22Rv1 (cell line): ENCODE data around the gene AP2A2.

Source experiments
- CTCF ChIP-seq: fragments of 450-650 bp; IDR thresholded peaks from 2 replicates; pipeline ENCODE4 v1.5.1; 2017; ENCODE audit warnings: mild to moderate bottlenecking
- ZFX ChIP-seq: fragments of 450-650 bp; IDR thresholded peaks from 2 replicates; pipeline ENCODE4 v1.6.1; 2017; ENCODE audit warnings: antibody characterized with exemption, borderline replicate concordance

DNA sequence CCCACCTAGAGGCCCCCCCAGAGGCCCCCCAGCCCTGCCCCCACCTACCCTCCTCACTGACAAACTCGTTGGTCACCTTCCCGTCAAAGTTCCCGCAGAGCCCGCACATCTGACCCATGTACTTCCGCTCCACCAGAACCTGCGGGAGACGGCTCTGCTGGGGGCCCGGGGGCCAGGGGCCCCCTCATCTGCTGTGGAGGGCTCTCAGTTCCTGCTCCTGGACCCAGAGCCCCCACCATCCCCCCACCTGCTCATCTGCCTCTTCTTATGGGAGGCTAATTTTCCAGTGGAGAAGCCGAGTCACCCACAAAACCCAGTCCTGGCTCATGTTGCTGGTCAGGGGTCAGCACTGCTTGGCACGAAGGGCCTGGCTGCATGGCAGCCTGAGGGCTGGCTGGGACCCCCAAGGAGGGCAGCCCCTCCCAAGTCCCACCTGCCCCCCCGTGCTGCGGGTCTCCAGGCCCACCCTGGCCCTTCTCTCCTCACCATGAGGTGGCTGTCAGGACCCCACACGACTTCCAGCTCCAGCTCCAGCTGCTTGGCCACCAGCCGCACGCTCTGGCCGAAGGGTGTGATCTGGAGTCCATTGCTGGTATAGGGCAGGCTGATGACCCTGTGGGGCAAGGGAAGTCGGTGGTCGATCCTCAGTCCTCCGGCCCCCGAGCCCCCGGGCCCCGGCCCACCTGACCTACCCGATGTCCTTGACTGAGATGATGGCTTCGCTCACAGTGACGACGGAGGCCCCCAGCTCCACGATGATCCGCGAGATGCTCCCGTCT is 105.6 kb downstream of the AP2A2 start:
- no peak for TF ChIP-seq CTCF
- no peak for TF ChIP-seq ZFX
